ENCODE data around the gene SPAG8. TPM values are rescaled to one million over a fixed set of nuclear protein-coding genes. Genes with fewer than 3 reads are reported as not detected.

Gene SPAG8
- total and polyA plus RNA-seq, 2 experiments from 2014 or later = 0.45 TPM

GRCh38 chr9:35781066-35781465 is 31.0 kb downstream of the SPAG8 start (continued):
- TF ChIP-seq REST (IDR thresholded peaks at IDR 0.05; ENCODE audit: unreplicated experiment) = no peak
- no peak for TF ChIP-seq JUNB (IDR thresholded peaks at IDR 0.05; ENCODE audit: unreplicated experiment)
- no peak for TF ChIP-seq ZNF331 (CRISPR knock-in tag; IDR thresholded peaks at IDR 0.05; ENCODE audit: low read depth)
- no peak for TF ChIP-seq NANOG (IDR thresholded peaks at IDR 0.05; ENCODE audit: borderline replicate concordance)
- no peak for TF ChIP-seq CREB1 (CRISPR knock-in tag; IDR thresholded peaks at IDR 0.05; ENCODE audit: low read depth)
- TF ChIP-seq EZH2 (IDR thresholded peaks at IDR 0.05; ENCODE audit: low read depth, unreplicated experiment) = no peak
- no peak for TF ChIP-seq ZNF114 (CRISPR knock-in tag; IDR thresholded peaks at IDR 0.05)
- TF ChIP-seq EZH2phosphoT487 (IDR thresholded peaks at IDR 0.05; ENCODE audit: unreplicated experiment) = no peak
- no peak for TF ChIP-seq POLR2AphosphoS5 (IDR thresholded peaks at IDR 0.05; ENCODE audit: low read depth)

GRCh38 chr9:35778496-35778895 is 33.6 kb downstream of the SPAG8 start:
- no peaks in the 10 kb centered on the region for H3K79me2 ChIP-seq (replicated peaks; ENCODE audit: insufficient read depth)
- TF ChIP-seq EZH2 (IDR thresholded peaks at IDR 0.05; ENCODE audit: low read depth, unreplicated experiment) (no peak), ETS1 (IDR thresholded peaks at IDR 0.05) (no peak), NANOG (IDR thresholded peaks at IDR 0.05; ENCODE audit: borderline replicate concordance) (no peak), POLR2AphosphoS5 (IDR thresholded peaks at IDR 0.05; ENCODE audit: low read depth) (no peak), JUNB (IDR thresholded peaks at IDR 0.05; ENCODE audit: unreplicated experiment) (no peak)
- peaks cover 16% of the 10 kb centered on the region for H3K4me1 Mint-ChIP-seq
- no peak for DNase-seq (ENCODE audit: low spot score)
- H3K27ac Mint-ChIP-seq = no peak overlapping the region
- H3F3A ChIP-seq (replicated peaks; ENCODE audit: low read depth) = 0 out of 2 replicates have a peak, but pooled peaks cover 4% of the 10 kb centered on the region
- H3K4me3 Mint-ChIP-seq = no peak overlapping the region
- no peak overlapping the region for H3K27ac ChIP-seq (ENCODE audit: low read depth)
- ATAC-seq = no peak
- no peaks in the 10 kb centered on the region for H3K9me3 Mint-ChIP-seq
- peaks cover 7% of the 10 kb centered on the region for H3K36me3 Mint-ChIP-seq (ENCODE audit: low read depth)
- H3K27me3 Mint-ChIP-seq (ENCODE audit: insufficient read depth, low read depth, poor library complexity) = no peaks in the 10 kb centered on the region
- no peaks in the 10 kb centered on the region for H3K36me3 ChIP-seq (ENCODE audit: insufficient read depth)
- no peak overlapping the region for H3K4me2 ChIP-seq
- H3K27me3 ChIP-seq (ENCODE audit: insufficient read depth) = no peaks in the 10 kb centered on the region
- peaks cover 16% of the 10 kb centered on the region for H3K4me1 ChIP-seq (ENCODE audit: insufficient read depth)
- H2AFZ ChIP-seq = no peak overlapping the region
- 0 out of 2 replicates have a peak, but pooled peaks cover 3% of the 10 kb centered on the region for H4K20me1 ChIP-seq (replicated peaks; ENCODE audit: insufficient read depth)
- no peaks in the 10 kb centered on the region for H3K9me2 ChIP-seq (ENCODE audit: insufficient read depth)
- H3K4me3 ChIP-seq = no peak overlapping the region

All from GM23338 (cell line).